Activated T-helper 1 cell treated with Interleukin-2 at 50 U/mL for 16 hours (primary cell): ENCODE measurements around the gene TMEM234.
A peak's percentile ranks its signal among the peaks of the same experiment; 100 is the strongest.

Experiments
- DNase-seq: peaks from one replicate; pipeline ENCODE4 v3.0.0-alpha.2; 2020; ENCODE audit warnings: low read depth

TMEM234 gene

GRCh38 chr1:32239790-32240139 is 17.6 kb upstream of the TMEM234 start:
- no peak for DNase-seq

- DNase-seq, result no peak
These were observed 17.2 kb upstream of the TMEM234 start for GRCh38 chr1:32239337-32239736.

- DNase-seq, result no peak
These were observed 12.6 kb upstream of the TMEM234 start for GRCh38 chr1:32234792-32235191.

GRCh38 chr1:32232558-32233304 is 10.6 kb upstream of the TMEM234 start:
- DNase-seq, result no peak

- no peak for DNase-seq
These were observed 9.8 kb upstream of the TMEM234 start for GRCh38 chr1:32231843-32232432.

GRCh38 chr1:32228771-32229170 is 6.6 kb upstream of the TMEM234 start:
- no peak for DNase-seq

GRCh38 chr1:32224285-32224684 is 2.1 kb upstream of the TMEM234 start:
- DNase-seq, result no peak

GRCh38 chr1:32223683-32224082 is 1.5 kb upstream of the TMEM234 start:
- no peak for DNase-seq

GRCh38 chr1:32221581-32221979 is 573 bp downstream of the TMEM234 start:
- DNase-seq, result no peak

- DNase-seq, result no peak
These were observed 1.2 kb downstream of the TMEM234 start for GRCh38 chr1:32220746-32221580.

GRCh38 chr1:32219022-32219421 is 3.1 kb downstream of the TMEM234 start:
- no peak for DNase-seq

- DNase-seq, result no peak
These were observed 5.6 kb downstream of the TMEM234 start for GRCh38 chr1:32216566-32216965.

- DNase-seq, result peak; percentile 31
These were observed 6.3 kb downstream of the TMEM234 start for GRCh38 chr1:32215629-32216480.

GRCh38 chr1:32208891-32209328 is 13.2 kb downstream of the TMEM234 start, which contains the start of gene DCDC2B:
Gene DCDC2B, plus strand, starts transcription at chr1:32209089. Its CDS starts 5 bp downstream, at chr1:32209094.
- DNase-seq, result no peak

GRCh38 chr1:32208469-32208868 is 13.7 kb downstream of the TMEM234 start:
- DNase-seq, result no peak

- DNase-seq, result peak; percentile 77
These were observed 16.5 kb downstream of the TMEM234 start, which contains the start of gene IQCC for GRCh38 chr1:32205401-32206370. Gene IQCC, plus strand, starts transcription at chr1:32205671. Its CDS starts 11 bp downstream, at chr1:32205682.

GRCh38 chr1:32204943-32205361 is 17.2 kb downstream of the TMEM234 start:
- DNase-seq, result no peak

GRCh38 chr1:32201011-32201855 is 20.9 kb downstream of the TMEM234 start:
- peak; percentile 63 for DNase-seq

GRCh38 chr1:32200226-32201010 is 21.7 kb downstream of the TMEM234 start, which contains the start of gene CCDC28B:
Gene CCDC28B, plus strand, starts transcription at chr1:32200595. Its CDS starts 1,341 bp downstream, at chr1:32201936.
- DNase-seq, result peak; percentile 20
